COR-L47 (cell line): Measurements from ENCODE around the gene ZNF862.

Experiments used
- DNase-seq: peaks from one replicate; lab custom pipeline; 2025; lab: John Stamatoyannopoulos, UW

The ZNF862 gene

GRCh38 chr7:149811831-149812490 is 26.2 kb upstream of the ZNF862 start:
- DNase-seq, result no peak

GRCh38 chr7:149813254-149814035 is 24.7 kb upstream of the ZNF862 start:
- DNase-seq, result no peak

GRCh38 chr7:149814494-149814893 is 23.7 kb upstream of the ZNF862 start:
- no peak for DNase-seq

- no peak for DNase-seq
Measured at GRCh38 chr7:149815121-149815520, 23.1 kb upstream of the ZNF862 start.

- DNase-seq, result no peak
Measured at GRCh38 chr7:149815661-149816266, 22.4 kb upstream of the ZNF862 start.

GRCh38 chr7:149816267-149816751 is 21.9 kb upstream of the ZNF862 start:
- no peak for DNase-seq

- DNase-seq, result no peak
Measured at GRCh38 chr7:149816794-149817193, 21.4 kb upstream of the ZNF862 start.

GRCh38 chr7:149817301-149817771 is 20.8 kb upstream of the ZNF862 start:
- DNase-seq, result no peak

GRCh38 chr7:149817836-149818535 is 20.2 kb upstream of the ZNF862 start:
- DNase-seq, result no peak

GRCh38 chr7:149818536-149818840 is 19.7 kb upstream of the ZNF862 start:
- DNase-seq, result no peak

GRCh38 chr7:149819141-149819960 is 18.8 kb upstream of the ZNF862 start:
- no peak for DNase-seq

- no peak for DNase-seq
Measured at GRCh38 chr7:149819961-149820340, 18.2 kb upstream of the ZNF862 start.

- no peak for DNase-seq
Measured at GRCh38 chr7:149820622-149821190, 17.5 kb upstream of the ZNF862 start.

- DNase-seq, result no peak
Measured at GRCh38 chr7:149821191-149822148, 16.7 kb upstream of the ZNF862 start.

- DNase-seq, result no peak
Measured at GRCh38 chr7:149822353-149822943, 15.7 kb upstream of the ZNF862 start.

- DNase-seq, result no peak
Measured at GRCh38 chr7:149823191-149823630, 15.0 kb upstream of the ZNF862 start.

GRCh38 chr7:149823631-149824199 is 14.5 kb upstream of the ZNF862 start:
- DNase-seq, result no peak

- DNase-seq, result no peak
Measured at GRCh38 chr7:149824301-149824741, 13.9 kb upstream of the ZNF862 start.
